Adrenal gland (tissue), 12 donors: ENCODE measurements around the gene ARHGAP32. TPM values are rescaled to one million over a fixed set of nuclear protein-coding genes. Genes with fewer than 3 reads are reported as not detected.

Experiments
- DNase-seq, 7 donors: peaks; one replicate each; pipeline ENCODE4 v3.0.0-alpha.2; 2019 to 2020
- H3K27ac ChIP-seq, 5 donors: fragments of 200-600 bp; sonication (generic) in 4 of 5; 1 replicate in 3 of 5; 2 replicates in 2 of 5; pipeline versions ENCODE4 v1.5.1 to v1.8.0; 2016 to 2020; ENCODE audit warnings: mild to moderate bottlenecking in 1 of 5
- H3K27me3 ChIP-seq: fragments of 200-600 bp; 2 replicates; pipeline ENCODE4 v1.8.0; 2021
- H3K36me3 ChIP-seq, 2 donors: fragments of 200-600 bp; replicated peaks in 1 of 2; 1 replicate in 1 of 2; 2 replicates in 1 of 2; pipeline versions ENCODE4 v1.5.1 to v1.8.0; 2018 to 2022
- H3K4me1 ChIP-seq, 2 donors: fragments of 200-600 bp; replicated peaks in 1 of 2; 1 replicate in 1 of 2; 2 replicates in 1 of 2; pipeline versions ENCODE4 v1.5.1 to v1.8.0; 2018 to 2021
- H3K4me3 ChIP-seq, 4 donors: fragments of 200-600 bp; sonication (generic) in 3 of 4; one replicate each; pipeline ENCODE4 v1.5.1; 2016 to 2018
- H3K9me3 ChIP-seq, 3 donors: fragments of 200-600 bp; sonication (generic) in 1 of 3; replicated peaks in 1 of 3; 1 replicate in 2 of 3; 2 replicates in 1 of 3; pipeline versions ENCODE4 v1.5.1 to v1.8.0; 2016 to 2021
- CTCF ChIP-seq, 6 experiments: fragments of 450-650 bp in 4 of 6; fragments of 200-600 bp in 2 of 6; sonication (generic) in 1 of 6; IDR thresholded peaks; 1 replicate in 5 of 6; 2 replicates in 1 of 6; pipeline versions ENCODE4 v1.5.1 to v1.8.0; 2016 to 2021; ENCODE audit warnings: antibody characterized with exemption in 6 of 6, mild to moderate bottlenecking in 2 of 6, moderate library complexity in 1 of 6
- POLR2A ChIP-seq, 2 donors: fragments of 450-650 bp; IDR thresholded peaks; one replicate each; pipeline ENCODE4 v1.6.1; 2017; ENCODE audit warnings: antibody characterized with exemption in 2 of 2, mild to moderate bottlenecking in 2 of 2, moderate library complexity in 1 of 2
- WGBS, 4 donors: extraction: QIAGEN DNeasy Blood & Tissue Kit in 2 of 4; methylation state at CpG; one replicate each; pipeline versions ENCODE4 v1.1.5 to v1.1.7; 2013 to 2017; 5-methylcytosine and 5-hydroxymethylcytosine counted together
- intact Hi-C, 2 donors: fragments of 100-400 bp; cut with DNase I; formaldehyde crosslinking; loops; one replicate each; pipeline versions ENCODE4 v1.14.1 to v1.15.0; 2022 to 2023
- polyA plus RNA-seq, 3 donors: library from polyadenylated mRNA; stranded (reverse); fragments of 200-250 nt in 2 of 3; fragments of 350-450 nt in 1 of 3; fragmentation: Illumina TruSeq in 1 of 3; extraction: RNeasy Lipid Tissue Mini Kit (QIAGEN cat#74804) in 1 of 3; gene quantifications; one replicate each; pipeline ENCODE4 v1.2.3, GENCODE V29; 2013 to 2014
- total RNA-seq, 9 donors: library from RNA; depleted of rRNA in 4 of 9; stranded (reverse); fragments of >200 nt in 4 of 9; fragments of 120-200 nt in 1 of 9; fragmentation: NEBNext Ultra II Directional in 1 of 9; extraction: Animal tissue kit (Norgen Biotek cat#: 25700) in 1 of 9; gene quantifications; one replicate each; pipeline versions ENCODE4 v1.1.0 to v1.2.4, GENCODE V29; 2013 to 2023
- donor health status: healthy with polysubstance abuse.
- donor health status: Bipolar disorder and iron deficiency.
- donor health status: DM: yes; HTN: yes; CAD: no.
- donor health status: DM: no; HTN: no; CAD: no.
- donor health status: DM: no; HTN: no; CAD: no.
- donor health status: DM: yes; HTN: yes; CAD: no.

Gene ARHGAP32
- total and polyA plus RNA-seq, 12 donors, result 4.0 to 50.4 (median 26.2) TPM

DNA sequence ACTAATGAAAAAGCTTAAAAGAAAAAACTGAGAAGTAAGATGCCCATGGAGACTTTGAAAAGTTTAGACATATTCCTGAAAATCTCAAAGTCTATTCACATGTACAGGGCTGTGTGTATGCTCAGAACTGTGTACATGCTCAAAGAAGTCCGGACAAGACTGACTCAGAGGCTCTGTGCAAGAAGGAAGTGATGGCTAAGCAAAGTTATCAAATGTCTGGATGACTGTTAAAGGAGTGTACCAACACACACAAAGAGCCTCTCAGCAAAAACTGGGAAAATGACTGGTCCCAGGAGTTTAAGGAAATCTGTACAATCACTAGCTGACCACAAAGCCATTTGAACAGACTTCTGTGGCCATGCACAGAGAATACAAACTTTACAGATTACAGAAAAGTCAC is 33.1 kb upstream of the ARHGAP32 start:
- peaks cover 15 to 24% of the 10 kb centered on the region in 2 donors for H3K4me1 ChIP-seq
- H3K9me3 ChIP-seq, result peaks cover 0 to 5% (median 0%) of the 10 kb centered on the region in 3 donors
- intact Hi-C loops, result loop anchor here in 1 of 2 donors (10.0 kb wide), 1 partner anchor 100 kb away; no protein-coding TSS in a partner anchor
- TF ChIP-seq POLR2A (IDR thresholded peaks at IDR 0.05) (no peak), CTCF (IDR thresholded peaks at IDR 0.05) (no peak)
- no peaks in the 10 kb centered on the region for H3K27me3 ChIP-seq
- H3K27ac ChIP-seq, result no peak overlapping the region
- WGBS, 4 donors, result 61 to 91% (median 83%) methylated on average over 1 of the region's 1 CpG
- no peak overlapping the region for H3K4me3 ChIP-seq
- no peaks in the 10 kb centered on the region for H3K36me3 ChIP-seq
- DNase-seq, result no peak

DNA sequence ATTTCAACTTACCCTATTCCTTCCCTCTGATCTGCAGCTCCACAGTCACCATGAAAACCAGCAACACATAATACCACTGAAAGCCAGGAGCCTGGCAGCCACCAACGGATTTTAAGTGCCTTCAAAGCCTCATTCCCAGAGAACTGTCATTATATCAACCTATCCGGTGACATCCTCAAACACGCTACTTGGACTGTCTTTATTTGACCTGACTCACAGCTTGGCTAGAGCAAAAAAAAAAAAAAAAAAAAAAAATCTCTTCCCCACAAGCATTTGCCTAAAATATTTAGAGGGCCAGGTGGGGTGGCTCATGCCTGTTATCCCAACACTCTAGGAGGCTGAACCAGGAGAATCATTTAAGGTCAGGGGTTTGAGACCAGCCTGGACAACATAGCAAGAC is 32.4 kb upstream of the ARHGAP32 start:
- H3K4me3 ChIP-seq, result no peak overlapping the region
- peaks cover 15 to 24% of the 10 kb centered on the region in 2 donors for H3K4me1 ChIP-seq
- DNase-seq, result no peak
- 46 to 80% (median 61%) methylated on average over 3 of the region's 3 CpGs for WGBS, 4 donors
- H3K36me3 ChIP-seq, result no peaks in the 10 kb centered on the region
- no peaks in the 10 kb centered on the region for H3K27me3 ChIP-seq
- no peak overlapping the region for H3K27ac ChIP-seq
- intact Hi-C loops, result loop anchor here in 1 of 2 donors (10.0 kb wide), 1 partner anchor 100 kb away; no protein-coding TSS in a partner anchor
- H3K9me3 ChIP-seq, result peaks cover 0 to 5% (median 0%) of the 10 kb centered on the region in 3 donors
- TF ChIP-seq POLR2A (IDR thresholded peaks at IDR 0.05), result no peak
- TF ChIP-seq CTCF (IDR thresholded peaks at IDR 0.05), result no peak

DNA sequence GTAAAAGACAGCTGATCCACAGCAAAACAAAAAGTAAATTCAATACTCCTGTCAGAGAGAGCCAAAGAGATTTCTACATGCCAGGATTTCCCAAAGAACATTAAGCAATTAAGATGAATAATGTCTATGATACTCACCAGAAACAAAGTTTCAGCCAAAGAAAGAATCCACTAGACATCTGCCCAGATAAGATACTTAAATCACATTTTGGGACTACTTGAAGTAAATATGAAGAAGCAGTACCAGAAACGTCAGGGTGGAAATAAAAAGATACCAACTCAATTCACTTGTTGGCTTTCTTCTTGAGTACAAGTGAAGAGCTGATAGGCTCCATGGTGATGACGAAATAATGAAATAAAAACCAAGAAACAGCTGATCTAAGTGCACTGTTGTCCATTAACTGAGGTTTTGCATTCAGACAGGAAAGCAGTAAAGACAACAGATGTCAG is 31.6 kb upstream of the ARHGAP32 start:
- intact Hi-C loops, result loop anchor here in 1 of 2 donors (10.0 kb wide), 1 partner anchor 101 kb away; no protein-coding TSS in a partner anchor
- TF ChIP-seq POLR2A (IDR thresholded peaks at IDR 0.05) (no peak), CTCF (IDR thresholded peaks at IDR 0.05) (no peak)
- 42 to 48% (median 44%) methylated on average over 2 of the region's 2 CpGs for WGBS, 4 donors
- Histone ChIP-seq H3K4me3 (no peak overlapping the region), H3K36me3 (no peaks in the 10 kb centered on the region), H3K9me3 (peaks cover 0 to 5% (median 0%) of the 10 kb centered on the region in 3 donors), H3K27ac (peak overlapping the region in 1 of 5 donors; percentile 8), H3K4me1 (peaks cover 15 to 24% of the 10 kb centered on the region in 2 donors), H3K27me3 (no peaks in the 10 kb centered on the region)
- DNase-seq, result no peak

DNA sequence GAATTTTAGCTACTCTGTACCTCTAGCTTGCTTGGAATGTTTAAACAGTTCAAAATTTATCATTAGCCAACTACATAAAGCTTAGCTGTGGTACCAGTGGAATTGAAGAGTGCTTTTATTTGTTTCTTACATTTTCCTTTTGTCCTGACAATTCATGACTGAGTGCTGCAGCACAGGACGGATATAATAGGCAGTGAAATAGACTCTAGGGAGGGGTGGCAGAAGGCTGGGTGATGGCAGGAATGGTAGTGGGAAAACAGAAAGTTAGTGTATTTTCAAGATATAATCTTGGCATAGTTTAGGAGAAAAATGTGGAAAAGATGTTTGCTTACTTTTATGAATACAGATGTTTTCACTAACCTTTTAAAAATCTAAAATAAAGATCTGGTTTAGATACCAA is 31.1 kb upstream of the ARHGAP32 start:
- Histone ChIP-seq H3K36me3 (no peaks in the 10 kb centered on the region), H3K4me1 (peaks cover 15 to 24% of the 10 kb centered on the region in 2 donors), H3K4me3 (no peak overlapping the region), H3K27me3 (no peaks in the 10 kb centered on the region), H3K9me3 (peaks cover 0 to 5% (median 0%) of the 10 kb centered on the region in 3 donors), H3K27ac (peak overlapping the region in 2 of 5 donors; percentile 17 to 27)
- TF ChIP-seq CTCF (IDR thresholded peaks at IDR 0.05), result no peak
- no peak for TF ChIP-seq POLR2A (IDR thresholded peaks at IDR 0.05)
- intact Hi-C loops, result loop anchor here in 1 of 2 donors (10.0 kb wide), 1 partner anchor 102 kb away; no protein-coding TSS in a partner anchor
- 14 to 25% (median 24%) methylated on average over 1 of the region's 1 CpG for WGBS, 4 donors
- DNase-seq, result no peak
